AG09319 (cell line): ENCODE measurements around the gene TOX3.

Experiments used
- DNase-seq: peaks from one replicate; pipeline ENCODE4 v3.0.0-alpha.2; 2010; ENCODE audit warnings: low read depth; ENCODE audit errors: extremely low read depth
- CTCF ChIP-seq: IDR thresholded peaks from 2 replicates; pipeline ENCODE4 v1.5.1; 2011; ENCODE audit warnings: low read depth, mild to moderate bottlenecking, inconsistent platforms, low read length, moderate library complexity

Gene TOX3

DNA sequence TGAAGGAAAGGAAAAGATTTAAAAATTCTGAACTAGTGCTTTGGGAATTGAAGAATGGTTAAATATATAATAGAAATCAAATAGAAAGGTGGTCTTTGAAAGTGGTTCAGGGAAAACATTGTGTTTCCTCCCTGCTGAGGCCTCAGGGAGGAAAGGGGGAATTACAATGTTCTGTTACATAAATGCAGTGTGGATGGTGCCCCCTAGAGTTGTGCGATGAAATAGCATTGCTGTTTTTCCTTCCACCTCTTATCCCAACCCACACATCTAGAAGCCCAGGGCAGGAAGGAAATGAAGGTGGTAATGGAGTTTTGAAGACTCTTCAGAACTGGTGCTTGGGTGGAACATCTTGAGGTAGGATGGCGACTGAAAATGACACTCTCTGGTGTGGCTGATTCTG, 6.4 kb upstream of the TOX3 start:
- no peak for TF ChIP-seq CTCF
- no peak for DNase-seq

DNA sequence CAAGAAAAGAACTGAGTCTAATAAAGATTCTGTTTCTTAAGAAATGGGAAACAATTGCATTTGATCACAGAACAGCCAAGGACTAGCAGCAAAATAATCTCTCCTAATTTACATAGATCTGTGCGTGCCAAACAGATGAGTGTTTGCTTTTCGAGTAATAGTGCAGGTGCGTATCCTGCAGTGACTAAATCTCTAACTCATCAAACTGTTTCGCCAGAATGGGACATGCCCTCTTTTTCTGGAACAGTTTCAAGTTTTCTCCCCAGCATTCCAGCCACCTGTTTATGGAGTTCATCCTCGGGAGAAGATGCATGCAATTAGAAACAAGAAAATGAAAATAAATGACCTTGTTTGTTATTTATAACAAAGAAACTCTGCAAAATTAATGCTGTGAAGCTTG, 5.7 kb upstream of the TOX3 start:
- TF ChIP-seq CTCF: no peak
- DNase-seq: no peak

DNA sequence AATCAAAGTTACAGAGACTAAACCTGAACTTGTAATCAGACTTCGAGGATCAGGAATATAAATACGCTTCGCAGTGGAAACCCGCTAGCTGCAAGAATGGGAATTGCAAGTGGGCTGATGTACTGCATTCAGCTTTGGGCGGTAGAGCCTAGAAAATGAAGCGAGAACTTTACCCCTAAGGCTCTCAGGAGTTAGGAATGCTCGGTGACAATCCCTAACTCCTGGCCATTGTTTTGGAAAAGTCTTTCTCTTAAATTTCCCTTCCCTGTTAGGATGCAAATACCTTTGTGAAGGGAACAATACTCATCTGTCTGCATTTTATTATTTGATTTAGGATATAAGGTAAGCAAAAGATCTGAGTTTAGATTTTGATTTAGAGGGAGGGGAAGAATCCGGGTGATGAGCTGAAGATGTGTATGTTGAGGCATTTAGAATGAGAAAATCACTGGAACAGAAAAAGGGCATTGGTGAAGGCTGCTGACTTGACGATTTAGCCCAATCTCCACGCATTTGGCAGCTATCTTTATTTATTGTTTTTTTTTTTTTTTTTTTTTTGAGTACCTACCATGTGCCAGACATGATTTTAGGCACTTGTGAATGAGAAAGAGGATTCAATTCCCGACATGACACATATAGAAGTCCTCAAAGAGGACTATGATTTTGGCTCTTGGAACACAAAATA, 2.2 kb upstream of the TOX3 start:
- no peak for DNase-seq
- TF ChIP-seq CTCF: no peak

DNA sequence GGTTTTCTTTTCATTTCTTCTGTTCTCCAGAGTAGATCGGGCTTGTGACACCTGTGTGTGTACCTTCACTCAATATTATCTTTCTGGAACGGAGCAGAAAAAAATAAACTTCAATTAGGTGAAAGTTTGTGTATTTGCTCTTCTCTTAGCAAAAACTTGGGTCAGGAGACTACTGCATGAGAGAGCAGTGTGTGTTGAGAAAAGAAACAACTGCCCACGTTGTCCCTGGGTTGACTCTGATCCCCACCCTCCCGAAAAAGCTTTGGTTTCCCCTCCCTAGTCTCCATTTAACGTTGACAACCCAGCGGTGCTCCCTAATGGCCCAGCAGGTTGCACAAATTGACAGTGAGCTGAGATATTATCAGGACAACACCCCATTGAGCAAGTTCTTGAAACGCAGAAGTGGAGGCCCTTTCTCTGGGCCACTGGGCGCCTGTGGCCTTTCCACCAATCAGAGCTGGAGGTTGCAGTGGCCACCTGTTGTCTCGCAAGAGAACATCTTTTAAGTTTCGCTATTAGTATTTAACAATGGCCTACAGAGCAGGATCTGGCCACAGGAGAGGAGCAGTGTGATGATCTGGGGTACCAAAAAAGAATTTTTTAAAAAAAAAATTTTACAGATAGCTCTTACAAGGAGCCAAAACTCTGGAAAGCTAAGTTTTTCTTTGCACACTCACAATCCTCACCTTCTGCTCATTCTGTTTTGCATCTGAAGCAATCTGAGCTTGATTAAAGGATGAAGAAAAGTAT, 1.5 kb upstream of the TOX3 start:
- DNase-seq: no peak
- no peak for TF ChIP-seq CTCF

- TF ChIP-seq CTCF: no peak
- DNase-seq: no peak
Measured at GRCh38 chr16:52547834-52548215, 882 bp upstream of the TOX3 start.

DNA sequence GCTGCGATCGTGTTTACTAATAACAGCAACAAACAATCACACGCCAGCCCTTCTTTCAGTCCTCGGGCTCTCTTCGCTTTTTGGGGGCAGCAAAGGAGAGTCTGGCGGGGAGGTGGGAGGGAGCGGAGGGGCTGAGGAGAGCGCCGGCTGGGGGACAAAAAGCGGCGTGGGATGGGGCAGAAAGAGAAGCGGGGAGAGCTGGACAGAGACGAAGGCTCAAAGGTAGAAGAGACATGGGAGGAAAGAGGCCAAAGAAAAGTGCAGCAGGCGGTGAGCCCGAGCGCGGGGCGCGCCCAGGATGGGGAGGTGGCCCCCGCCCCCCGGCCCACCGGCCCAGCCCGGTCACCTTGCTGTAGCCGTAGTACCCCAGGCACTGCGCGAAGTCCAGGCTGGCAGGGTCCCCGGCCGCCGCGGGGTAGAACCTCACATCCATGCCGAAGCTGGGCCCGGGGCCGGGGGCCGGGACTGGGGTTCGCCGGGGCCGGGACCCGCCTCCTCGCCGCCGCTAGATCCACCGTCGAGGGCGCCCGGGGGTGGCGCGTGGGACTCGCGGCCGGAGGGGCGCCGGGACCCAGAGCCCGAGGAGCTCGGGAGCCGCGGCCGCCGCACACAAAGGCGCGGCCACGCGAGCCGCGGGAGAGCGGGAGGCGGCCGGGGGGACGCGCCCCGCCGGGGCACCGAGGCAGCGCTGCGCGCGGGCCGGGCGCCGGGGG, 496 bp downstream of the TOX3 start:
- TF ChIP-seq CTCF: no peak
- DNase-seq: no peak

DNA sequence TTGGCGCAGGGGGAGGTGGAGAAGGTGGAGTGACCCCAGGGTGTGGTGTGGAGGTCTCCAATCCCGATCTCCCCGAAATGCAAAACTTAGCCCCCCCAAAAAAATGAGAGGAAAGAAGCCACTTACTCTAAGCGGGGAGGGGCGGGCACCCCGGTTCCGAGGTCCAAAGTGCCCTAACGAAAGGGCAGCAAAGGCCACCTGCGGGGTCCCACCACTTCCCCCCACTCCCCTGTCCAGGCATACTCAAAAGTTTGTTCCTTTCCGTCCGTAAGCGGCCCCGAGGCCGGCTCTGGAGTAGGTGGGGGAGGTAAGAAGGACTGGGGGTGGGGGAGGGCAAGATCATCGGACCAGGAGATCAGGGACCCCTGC, 1.1 kb downstream of the TOX3 start:
- DNase-seq: no peak
- TF ChIP-seq CTCF: no peak
